Amniotic stem cell (primary cell): ENCODE data around the gene NTN5.
"Not testable (repeated sequence)": the region's sequence is repeated elsewhere in the genome, so short reads cannot be mapped to it uniquely, and the experiment has no call there.

Experiments used
- DNase-seq: peaks from one replicate; lab custom pipeline; 2025; lab: John Stamatoyannopoulos, UW

NTN5 gene

GRCh38 chr19:48696353-48697010, 23.7 kb upstream of the NTN5 start:
- DNase-seq = no peak

GRCh38 chr19:48695743-48696352, 23.0 kb upstream of the NTN5 start, which contains the start of gene FUT2:
FUT2 (plus strand) TSS chr19:48695971; CDS start chr19:48702957, 6,986 bp downstream.
- no peak for DNase-seq

- DNase-seq = not testable (repeated sequence)
Measured at GRCh38 chr19:48693629-48694028, 20.8 kb upstream of the NTN5 start.

- DNase-seq = no peak
Measured at GRCh38 chr19:48689449-48689848, 16.6 kb upstream of the NTN5 start.

GRCh38 chr19:48687776-48688175, 15.0 kb upstream of the NTN5 start:
- no peak for DNase-seq

GRCh38 chr19:48686637-48687036, 13.8 kb upstream of the NTN5 start:
- DNase-seq = not testable (repeated sequence)

- no peak for DNase-seq
Measured at GRCh38 chr19:48686088-48686487, 13.3 kb upstream of the NTN5 start.

GRCh38 chr19:48685583-48685982, 12.8 kb upstream of the NTN5 start:
- DNase-seq = no peak

GRCh38 chr19:48683349-48683748, 10.5 kb upstream of the NTN5 start:
- DNase-seq = no peak

- no peak for DNase-seq
Measured at GRCh38 chr19:48681127-48681470, 8.3 kb upstream of the NTN5 start.

- no peak for DNase-seq
Measured at GRCh38 chr19:48680436-48681126, 7.8 kb upstream of the NTN5 start.

- not testable (repeated sequence) for DNase-seq
Measured at GRCh38 chr19:48680006-48680405, 7.2 kb upstream of the NTN5 start.

GRCh38 chr19:48678201-48678600, 5.4 kb upstream of the NTN5 start:
- no peak for DNase-seq

- no peak for DNase-seq
Measured at GRCh38 chr19:48676887-48677286, 4.1 kb upstream of the NTN5 start.

- DNase-seq = no peak
Measured at GRCh38 chr19:48676487-48676886, 3.7 kb upstream of the NTN5 start.

- DNase-seq = peak; percentile 70
Measured at GRCh38 chr19:48674921-48675824, 2.4 kb upstream of the NTN5 start.

GRCh38 chr19:48674216-48674809, 1.5 kb upstream of the NTN5 start:
- DNase-seq = no peak

- no peak for DNase-seq
Measured at GRCh38 chr19:48673436-48674100, 751 bp upstream of the NTN5 start.

- DNase-seq = no peak
Measured at GRCh38 chr19:48671446-48671995, 1.3 kb downstream of the NTN5 start.

GRCh38 chr19:48670699-48671445, 1.9 kb downstream of the NTN5 start:
- no peak for DNase-seq
